Epidermal melanocyte (primary cell): ENCODE results near the gene MYO5B.

ENCODE experiments used
- DNase-seq: peaks from one replicate; pipeline ENCODE4 v3.0.0; 2011; ENCODE audit warnings: low spot score; ENCODE audit not compliant: insufficient read length

MYO5B gene

DNA sequence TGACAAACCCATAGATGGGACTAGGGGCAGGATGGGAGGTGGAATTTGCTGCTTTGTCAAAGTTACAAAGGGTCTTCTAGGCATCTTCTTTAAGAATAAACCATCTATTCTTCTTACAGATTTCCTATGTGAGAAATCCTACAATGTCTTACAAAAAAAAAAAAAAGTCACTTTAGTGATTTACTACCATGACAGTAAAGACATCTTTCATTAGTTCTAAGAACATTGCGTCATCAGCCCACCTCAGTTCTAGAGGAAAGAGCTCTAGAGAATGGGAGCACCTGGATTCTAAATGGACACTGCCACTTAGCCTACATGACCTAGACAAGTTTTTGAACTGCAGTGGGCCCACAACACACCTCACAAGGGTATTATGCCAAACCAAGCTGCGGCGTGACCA lies 172.0 kb downstream of the MYO5B start:
- no peak for DNase-seq

DNA sequence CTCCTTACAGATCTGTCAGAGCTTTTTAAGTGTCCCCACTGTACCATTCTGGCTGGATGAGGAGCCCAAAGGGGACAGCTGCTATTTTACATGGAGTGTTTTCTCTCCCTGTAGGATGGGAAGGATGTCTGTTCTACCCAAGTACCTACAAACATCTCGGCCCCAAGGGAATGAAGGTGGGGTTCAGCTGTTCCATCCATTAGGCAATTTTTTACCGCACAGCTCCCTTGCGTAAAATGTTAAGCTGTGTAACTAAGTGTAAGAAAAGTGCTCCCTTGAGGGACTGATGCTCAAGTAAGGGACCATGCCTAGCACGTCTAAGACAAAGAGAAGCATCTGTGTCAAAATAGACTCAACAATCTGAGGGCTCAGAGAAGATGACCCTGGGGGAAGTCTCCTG lies 180.3 kb downstream of the MYO5B start:
- DNase-seq: no peak

DNA sequence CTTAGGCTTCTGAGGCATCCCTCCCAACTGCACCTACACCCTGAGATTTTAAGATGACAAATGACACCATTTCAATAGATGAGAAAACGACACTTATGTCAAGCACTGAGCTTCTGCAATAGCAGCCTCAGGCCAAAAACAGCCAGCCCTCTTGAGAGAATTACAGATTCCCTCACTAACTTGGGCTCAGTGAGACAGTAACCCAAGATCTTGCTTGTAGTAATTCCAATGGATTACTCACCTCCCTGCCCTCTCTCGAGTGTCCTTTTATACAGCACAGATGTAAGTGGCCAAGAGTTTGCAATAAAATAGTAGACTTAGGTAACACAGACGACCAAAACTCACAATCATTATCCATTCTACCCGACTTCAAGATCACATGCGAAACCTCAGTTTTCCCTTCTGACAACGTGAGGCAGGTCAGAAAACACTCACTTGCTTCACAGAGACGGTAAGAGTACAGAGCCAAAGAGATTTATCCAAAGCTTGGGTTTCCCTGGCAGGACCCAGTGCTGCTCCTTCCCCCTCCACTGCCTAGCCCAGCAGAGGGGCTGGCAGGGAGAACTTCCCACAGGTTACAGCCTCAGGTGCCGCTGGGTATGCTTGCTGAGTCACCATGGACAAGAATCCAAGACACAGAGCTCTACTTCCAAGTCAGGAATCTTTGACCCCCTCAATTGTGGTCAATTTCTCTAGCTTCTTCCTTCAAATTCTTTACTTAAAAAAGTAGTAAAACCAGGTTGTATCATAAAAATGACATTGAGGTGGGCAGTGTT lies 181.4 kb downstream of the MYO5B start:
- DNase-seq: no peak

DNA sequence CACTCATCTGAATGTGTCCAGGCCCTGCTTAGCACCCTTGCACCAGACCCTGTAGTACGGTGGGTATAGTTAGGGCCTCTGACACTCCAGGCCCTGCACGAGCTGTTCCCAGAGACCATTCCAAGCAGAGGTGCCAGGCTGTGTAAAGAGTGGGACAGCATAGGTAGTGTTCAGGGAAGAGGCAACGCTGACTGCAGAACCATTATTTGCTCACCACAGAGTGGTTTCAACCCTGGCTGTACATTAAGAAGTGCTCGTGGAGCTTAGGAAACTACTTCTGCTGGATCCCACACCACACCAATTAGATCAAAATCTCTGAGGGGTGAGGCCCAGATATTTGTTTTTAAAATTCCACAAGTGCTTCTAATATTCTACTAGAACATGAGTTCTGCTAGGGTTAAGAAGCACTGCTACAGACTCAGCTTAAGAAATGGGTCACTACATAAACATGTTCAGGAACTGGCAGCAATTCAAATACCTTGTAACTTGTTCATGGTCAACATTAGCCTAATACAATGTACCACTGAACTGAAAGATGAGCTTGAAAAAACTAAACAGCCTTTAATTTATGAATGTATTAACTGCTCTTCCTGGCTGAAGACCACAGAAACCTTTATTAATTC lies 183.0 kb downstream of the MYO5B start:
- DNase-seq: no peak

DNA sequence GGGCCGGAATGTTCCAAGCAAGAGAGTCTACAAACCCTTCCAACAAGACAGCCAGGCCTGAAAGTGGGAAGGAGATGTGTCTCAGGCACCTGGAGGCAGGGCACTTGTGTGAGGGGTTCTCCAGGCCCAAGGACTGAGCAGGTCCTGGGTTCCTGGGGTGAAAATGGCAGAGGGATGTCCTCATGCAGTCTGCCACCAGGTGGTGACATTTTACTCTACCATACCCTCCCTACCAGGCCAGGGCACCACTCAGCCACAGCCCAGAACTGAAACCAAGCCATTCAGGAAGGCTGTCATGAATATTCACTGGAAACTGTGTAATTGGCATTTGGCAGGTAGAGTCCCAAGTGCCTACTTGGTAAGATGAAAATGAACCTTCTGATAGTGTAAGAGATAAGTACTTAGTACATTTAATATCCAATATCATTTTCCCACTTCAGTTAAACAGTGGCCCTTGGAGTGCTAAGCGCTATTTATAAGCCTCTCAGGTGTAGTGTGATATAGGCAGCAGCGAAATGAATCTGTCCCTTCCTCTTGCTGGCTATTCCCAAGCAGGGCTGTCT lies 185.1 kb downstream of the MYO5B start:
- DNase-seq: no peak

DNA sequence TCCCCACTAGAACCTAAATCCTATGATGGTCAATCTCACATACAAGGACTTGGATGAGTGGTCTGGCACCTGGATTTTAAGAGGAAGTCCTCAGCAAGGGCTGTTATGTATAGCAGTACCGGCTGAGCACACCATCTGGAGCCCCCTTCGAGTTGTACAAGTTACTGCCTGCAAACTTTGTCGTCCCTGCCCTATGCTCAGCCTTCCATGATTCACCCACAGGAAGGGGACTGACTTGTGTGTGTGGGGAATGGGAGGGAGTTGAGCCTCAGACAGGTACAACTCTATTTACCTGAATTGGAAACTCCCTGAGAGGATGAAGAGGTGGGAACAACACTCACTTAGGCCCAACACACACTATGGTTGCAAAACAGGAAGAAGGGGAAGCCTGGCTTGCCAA lies 186.6 kb downstream of the MYO5B start:
- no peak for DNase-seq

DNA sequence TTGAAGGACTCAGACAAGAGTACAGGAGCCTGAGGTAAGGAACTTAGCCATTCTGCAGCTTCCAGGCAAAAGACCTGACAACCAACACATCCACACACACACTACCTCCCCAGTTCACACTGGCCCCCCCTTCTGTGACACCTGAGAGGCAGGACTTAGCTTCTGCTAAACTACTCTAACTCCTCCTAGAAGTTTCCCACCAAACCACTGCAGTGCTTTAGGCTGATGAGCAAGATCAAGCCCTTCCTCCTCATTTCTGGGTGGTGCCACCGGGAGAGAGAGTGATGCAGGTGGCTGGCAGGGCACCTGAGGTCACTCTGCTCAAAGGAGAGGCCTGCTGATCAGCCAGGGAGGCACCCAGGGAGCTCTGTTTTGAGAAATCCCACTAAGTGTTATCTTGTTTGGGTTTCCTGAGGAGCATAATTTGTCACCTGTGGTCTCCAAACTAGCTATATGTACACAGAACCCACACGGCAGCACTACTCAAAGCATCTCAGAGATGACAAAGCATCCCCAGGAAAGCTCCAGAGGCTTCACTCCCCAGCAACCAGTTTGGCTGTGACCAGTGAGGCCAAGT lies 188.4 kb downstream of the MYO5B start:
- no peak for DNase-seq

DNA sequence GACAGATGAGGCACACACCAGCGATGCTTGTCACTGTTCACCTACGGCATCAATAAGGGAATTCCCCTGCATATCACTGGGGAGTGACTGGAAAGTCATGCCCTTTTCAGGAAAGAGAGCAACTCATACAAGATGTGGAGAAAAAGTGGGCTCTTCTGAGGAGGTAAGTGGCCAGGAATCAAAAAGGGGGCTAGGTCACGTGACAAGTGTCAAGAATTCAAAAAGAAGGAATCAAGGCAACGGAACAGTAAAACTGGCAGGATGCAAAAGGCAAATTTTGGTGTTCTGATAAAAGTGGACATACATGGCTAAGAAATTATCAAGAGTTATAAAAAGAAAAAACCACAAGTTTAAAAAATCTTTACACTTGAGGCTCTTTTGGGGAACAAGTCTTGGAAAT lies 190.9 kb downstream of the MYO5B start:
- DNase-seq: no peak

DNA sequence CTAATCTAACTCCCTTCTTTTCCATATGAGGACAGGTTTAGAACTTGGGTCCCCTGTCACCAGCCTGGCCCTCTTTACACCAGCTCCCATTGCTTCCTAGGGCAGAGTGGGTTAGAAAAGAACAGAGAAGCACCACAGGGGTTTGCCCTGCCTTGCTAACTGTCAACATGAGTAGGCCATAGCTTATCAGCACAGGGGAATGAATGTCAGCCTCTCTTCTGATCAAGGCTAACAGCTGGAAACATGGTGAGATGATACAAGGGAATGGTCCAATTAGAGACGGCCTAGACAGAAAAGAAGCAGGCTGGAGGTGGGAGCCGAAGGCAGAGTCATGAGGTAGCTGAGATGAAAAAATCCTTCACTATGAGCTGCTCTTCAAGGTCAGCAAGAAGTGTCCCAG lies 192.2 kb downstream of the MYO5B start:
- no peak for DNase-seq

DNA sequence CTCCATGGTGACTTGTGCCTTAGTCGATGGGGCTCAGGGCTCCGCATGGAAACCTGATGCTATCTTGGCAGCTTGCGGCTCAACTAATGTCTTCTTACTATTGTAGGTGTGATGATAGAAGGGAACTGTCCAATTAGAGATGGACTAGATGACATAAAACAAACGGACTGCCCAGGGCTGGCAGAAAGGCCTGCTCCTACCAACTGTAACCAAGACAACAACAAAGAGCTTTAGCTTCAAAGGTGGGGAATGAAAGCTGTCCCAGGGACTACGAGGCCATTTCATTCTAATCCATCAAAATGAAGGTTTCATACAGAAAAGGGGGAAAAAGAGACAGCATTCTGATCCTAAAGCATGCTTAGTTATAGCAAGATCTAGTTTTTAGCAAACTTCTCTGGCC lies 194.7 kb downstream of the MYO5B start:
- DNase-seq: no peak

DNA sequence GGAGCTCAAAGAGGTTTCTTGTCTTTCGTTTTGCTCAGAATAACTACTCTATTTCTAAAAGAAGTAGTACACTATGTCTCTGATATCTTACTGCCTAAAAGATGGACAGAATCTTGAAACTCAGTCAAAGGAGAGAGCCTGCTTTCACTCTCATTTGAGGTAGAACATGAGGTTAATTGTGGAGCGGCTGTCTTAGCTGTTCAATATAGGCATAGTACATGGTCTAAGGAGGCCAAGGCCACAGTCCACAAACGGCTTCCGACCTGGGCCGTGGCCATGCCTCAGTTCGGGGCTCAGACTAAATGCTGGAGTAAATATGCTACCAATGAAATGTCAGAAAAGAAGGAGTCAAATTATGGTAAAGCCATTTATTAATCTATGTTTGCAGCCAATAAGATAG lies 195.8 kb downstream of the MYO5B start:
- peak; percentile 23 for DNase-seq

DNA sequence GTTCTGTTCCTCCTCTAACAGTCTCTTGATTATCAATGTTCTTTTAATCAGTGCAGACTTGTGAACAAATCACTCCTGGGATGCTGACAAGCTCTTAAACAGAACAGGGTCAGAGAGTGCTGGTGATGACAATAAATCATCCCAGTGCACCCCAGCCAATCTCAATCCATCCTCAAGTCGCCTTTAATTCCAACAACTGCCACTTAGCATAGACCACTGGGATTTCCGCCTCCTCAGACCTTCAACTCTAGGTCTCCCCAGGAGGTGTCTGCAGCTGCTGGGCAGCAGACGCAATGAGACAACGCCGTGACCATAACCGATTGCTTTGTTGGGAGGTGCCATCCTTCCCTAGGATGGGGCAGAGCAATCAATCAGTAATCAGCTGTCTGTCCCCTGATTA lies 197.4 kb downstream of the MYO5B start:
- DNase-seq: no peak

DNA sequence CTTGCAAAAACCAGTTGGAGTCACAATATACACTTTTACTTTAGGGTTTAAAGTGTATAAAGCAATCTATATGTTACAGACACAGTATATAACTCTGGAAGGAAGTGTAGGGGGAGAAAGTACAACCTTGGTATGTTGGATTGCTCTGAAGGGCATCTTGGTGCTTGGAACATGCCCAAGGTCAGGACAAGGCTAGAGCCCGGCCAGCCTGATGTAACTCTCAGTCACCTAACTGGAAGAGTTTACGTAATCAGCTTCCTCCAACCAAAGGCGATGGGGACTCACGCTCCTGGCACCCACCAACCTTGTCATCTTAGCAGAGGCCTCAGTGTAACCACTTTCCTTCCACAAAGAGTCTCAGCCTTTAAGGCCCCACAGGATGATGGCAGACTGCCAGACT lies 200.5 kb downstream of the MYO5B start:
- DNase-seq: no peak

DNA sequence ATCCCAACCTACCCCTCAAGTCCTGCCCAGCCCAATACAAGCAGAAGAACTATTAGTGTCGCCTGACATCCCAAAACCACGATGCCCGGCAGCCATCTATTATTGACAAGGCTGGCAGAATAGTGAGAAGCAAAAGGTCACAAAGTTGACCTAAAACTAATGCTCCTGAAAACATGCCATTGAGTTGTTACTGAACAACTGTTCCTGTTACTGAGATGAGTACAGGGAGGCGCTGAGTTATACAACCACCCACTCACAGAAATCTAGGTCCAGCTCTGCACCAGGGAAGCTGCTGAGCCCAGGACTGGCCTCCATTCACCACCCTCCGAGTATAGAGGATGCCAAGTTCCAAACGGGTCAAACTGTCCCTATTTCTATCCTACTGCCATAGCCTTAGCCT lies 201.6 kb downstream of the MYO5B start:
- no peak for DNase-seq

DNA sequence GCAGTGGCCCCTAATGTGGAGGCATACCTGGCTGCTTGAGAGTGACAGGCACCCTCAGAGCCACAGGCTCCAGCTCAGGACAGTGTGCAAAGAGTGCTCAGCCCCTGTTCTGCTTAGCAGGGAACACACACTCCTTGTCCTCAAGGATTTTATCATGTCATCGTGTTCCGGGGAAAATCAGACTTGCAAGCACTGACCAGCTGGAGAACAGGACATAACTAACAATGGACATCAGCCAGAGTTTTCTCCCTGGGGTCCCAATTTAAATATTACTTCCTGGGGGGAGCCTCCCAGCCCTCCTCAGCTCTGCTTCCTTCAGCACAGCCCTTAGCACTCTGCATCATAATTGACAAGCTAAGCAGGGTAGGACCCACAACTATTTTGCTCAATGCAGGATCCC lies 206.2 kb downstream of the MYO5B start:
- DNase-seq: no peak

DNA sequence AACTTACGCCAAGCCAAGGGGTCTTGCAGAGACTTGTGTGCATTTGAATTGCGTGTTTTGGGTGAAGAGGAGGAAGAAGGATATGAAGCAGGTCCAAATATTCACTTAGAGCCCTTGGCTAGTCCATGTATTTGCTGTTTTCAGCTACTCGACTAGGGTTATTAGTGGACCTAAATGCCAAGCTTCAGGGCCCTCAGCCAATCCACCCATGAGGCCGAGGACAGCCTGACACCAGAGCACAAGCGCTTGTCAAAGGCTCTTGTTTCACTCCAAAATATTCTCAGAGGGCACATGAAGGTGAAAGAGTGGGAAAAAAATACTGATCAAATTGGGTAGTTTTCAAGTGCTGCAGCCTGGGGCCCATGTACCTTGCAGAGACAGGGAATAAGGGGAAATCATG lies 206.8 kb downstream of the MYO5B start:
- no peak for DNase-seq

DNA sequence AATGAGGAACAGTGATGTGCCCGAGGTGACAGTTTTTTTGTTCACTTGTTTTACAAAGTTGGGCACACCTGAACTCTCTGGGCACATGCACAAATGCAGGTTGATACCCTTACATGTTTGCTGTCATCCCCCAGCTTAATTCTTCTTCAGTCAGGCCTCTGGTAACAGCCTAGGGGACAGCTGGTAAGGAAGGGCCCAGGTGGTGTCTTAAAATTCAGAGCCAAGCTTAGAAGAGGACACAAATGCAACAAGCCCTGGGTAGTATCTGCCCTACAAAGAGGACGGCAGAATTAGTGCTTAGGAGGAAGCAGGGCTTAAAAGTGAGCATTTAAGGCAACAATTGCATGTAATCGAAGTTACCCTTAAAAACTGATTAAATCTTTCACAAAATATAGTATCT lies 209.7 kb downstream of the MYO5B start:
- no peak for DNase-seq

DNA sequence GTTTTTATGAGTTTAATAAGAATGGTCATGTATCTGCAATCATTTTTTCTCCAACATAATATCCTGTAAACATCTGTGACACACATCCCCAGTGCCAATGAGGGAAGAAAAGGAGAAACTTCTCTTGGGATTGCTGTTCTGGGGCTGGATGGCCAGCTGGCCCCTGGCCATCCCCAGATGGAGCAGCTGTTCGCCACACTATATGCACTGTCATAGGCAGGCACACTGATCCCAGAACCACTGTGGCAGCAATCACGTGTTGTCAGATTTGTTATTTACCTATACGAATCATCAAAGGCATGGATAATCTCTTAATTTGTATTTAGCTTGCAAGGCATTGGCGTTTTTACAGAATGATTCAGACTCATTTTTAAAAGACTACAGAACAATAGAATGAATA lies 214.1 kb downstream of the MYO5B start:
- no peak for DNase-seq

DNA sequence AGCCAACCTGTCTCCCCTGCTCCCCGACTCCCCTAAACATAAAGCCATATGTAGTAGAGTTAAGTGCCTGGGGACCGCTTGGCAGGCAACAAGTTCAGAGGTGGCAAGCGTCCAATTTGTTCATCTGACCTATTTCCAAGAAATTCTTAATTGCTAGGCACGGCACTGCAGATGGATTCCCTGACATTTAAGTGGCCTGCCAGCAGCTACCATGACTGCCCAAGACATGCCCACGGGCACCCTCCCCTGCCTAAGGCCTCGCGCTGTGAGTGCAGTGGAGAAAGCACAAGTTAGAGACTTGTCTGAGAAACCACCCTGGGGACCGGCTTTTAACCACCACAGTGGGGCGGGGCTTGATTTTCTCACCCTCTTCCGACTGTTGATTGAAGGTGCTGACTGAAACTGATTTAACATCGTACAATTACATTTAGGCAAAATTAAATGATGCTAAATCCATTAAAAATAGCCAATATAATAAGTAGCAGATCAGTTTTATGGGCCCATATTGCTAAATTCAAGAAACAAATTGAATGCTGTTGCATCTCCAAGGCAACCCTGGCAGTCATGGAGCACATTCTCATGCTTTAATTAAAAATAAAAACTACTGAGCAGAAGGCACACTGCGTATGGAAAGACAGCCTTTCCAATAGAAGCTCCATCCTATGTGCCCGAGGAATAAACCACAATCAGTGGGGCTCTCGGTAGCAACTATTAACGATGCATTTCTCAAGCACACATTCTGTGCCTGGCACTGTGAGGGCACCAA lies 218.0 kb downstream of the MYO5B start:
- DNase-seq: no peak

DNA sequence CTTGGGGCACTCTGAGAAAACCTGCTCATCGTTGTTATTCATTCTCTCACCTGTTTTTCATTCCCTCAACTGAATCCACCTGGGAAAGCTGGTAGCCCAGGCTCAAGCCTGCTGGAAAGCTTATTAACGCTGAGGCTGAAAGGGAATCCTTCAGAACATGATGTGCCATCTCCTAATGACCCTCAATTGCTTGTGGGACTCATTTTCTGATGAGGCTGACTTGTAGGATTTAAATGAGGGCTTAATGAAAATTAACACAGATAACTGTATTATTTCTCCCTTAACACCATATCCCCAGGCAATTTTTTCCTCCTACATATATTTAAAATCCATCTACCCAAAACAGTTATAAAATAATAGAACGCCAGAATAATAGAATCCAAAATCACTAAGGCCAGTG lies 218.9 kb downstream of the MYO5B start:
- no peak for DNase-seq

DNA sequence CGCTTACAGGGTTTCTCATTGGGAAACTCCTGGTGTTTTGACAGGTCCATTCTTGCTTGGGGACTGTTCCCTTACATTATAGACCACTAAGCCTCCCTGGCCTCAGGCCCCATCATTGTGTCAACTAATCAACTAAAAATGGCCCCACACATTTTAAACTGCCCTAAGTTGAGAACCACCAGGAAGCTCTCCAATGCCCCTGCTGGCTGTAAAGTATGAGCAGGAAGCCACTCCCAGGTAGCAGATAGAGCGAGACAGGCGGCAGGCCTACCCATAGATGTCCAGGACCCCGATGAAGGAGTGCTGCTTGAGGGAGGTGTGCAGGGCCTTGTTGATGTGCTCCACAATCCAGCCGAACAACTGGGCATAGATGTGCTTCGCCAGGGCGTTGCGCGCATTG lies 220.9 kb downstream of the MYO5B start:
- no peak for DNase-seq

DNA sequence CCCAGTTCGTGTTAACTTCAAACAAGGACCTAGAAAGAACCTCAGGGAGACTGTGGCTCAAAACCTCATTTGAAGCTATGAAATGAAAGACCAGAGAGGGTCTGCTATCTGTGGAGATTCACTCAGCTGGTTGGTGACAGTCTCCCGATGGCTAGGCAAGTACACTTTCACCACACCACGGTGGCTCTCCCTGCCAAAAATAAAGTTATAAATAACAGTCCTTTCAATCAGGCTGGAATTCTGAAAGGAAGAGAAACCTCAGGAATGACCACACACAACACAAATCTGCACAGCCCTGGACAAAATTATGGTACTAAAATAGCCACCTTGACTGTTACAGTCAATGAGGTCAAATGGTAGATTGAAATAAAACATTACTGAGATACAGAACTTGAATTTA lies 221.4 kb downstream of the MYO5B start:
- DNase-seq: no peak
